Liver (tissue), 9 donors: ENCODE measurements around the gene XAB2. TPM values are rescaled to one million over a fixed set of nuclear protein-coding genes. Genes with fewer than 3 reads are reported as not detected.

ENCODE experiments used
- DNase-seq: peaks from one replicate; pipeline ENCODE4 v3.0.0-alpha.2; 2017; ENCODE audit warnings: low spot score
- H3K27ac ChIP-seq, 2 donors: one replicate each; pipeline ENCODE4 v1.7.0; 2013; ENCODE audit warnings: inconsistent platforms in 2 of 2, low read length in 2 of 2, control low read depth in 1 of 2, low read depth in 1 of 2, mild to moderate bottlenecking in 1 of 2
- H3K27me3 ChIP-seq, 4 donors: one replicate each; pipeline versions ENCODE4 v1.6.1 to v1.7.0; 2013; ENCODE audit warnings: low read length in 3 of 4, inconsistent platforms in 1 of 4, mild to moderate bottlenecking in 1 of 4, moderate library complexity in 1 of 4; ENCODE audit not compliant: control insufficient read depth in 4 of 4, insufficient read depth in 4 of 4
- H3K36me3 ChIP-seq, 4 donors: one replicate each; pipeline versions ENCODE4 v1.6.1 to v1.7.0; 2013; ENCODE audit warnings: low read length in 3 of 4, mild to moderate bottlenecking in 3 of 4, low read depth in 1 of 4, moderate library complexity in 1 of 4; ENCODE audit not compliant: control insufficient read depth in 4 of 4, insufficient read depth in 3 of 4
- H3K4me1 ChIP-seq, 4 donors: one replicate each; pipeline versions ENCODE4 v1.6.1 to v1.7.0; 2013; ENCODE audit warnings: low read length in 3 of 4, mild to moderate bottlenecking in 3 of 4, moderate library complexity in 1 of 4; ENCODE audit not compliant: control insufficient read depth in 4 of 4, insufficient read depth in 4 of 4
- H3K4me3 ChIP-seq, 3 donors: one replicate each; pipeline versions ENCODE4 v1.6.1 to v1.7.0; 2013; ENCODE audit warnings: low read length in 3 of 3, control low read depth in 1 of 3, low read depth in 1 of 3, mild to moderate bottlenecking in 1 of 3
- H3K9ac ChIP-seq, 2 donors: one replicate each; pipeline ENCODE4 v1.7.0; 2013; ENCODE audit warnings: low read length in 2 of 2, mild to moderate bottlenecking in 2 of 2, moderate library complexity in 2 of 2, control low read depth in 1 of 2, low read depth in 1 of 2
- H3K9me3 ChIP-seq, 4 donors: one replicate each; pipeline versions ENCODE4 v1.6.1 to v1.7.0; 2013; ENCODE audit warnings: low read length in 3 of 4; ENCODE audit not compliant: control insufficient read depth in 4 of 4
- ATF3 ChIP-seq: IDR thresholded peaks from 2 replicates; pipeline ENCODE4 v1.6.1; 2016; ENCODE audit warnings: antibody characterized with exemption
- FOXA1 ChIP-seq: IDR thresholded peaks from 2 replicates; pipeline ENCODE4 v1.6.1; 2016; ENCODE audit warnings: antibody characterized with exemption
- FOXA2 ChIP-seq: IDR thresholded peaks from 2 replicates; pipeline ENCODE4 v1.6.1; 2016; ENCODE audit warnings: antibody characterized with exemption
- GABPA ChIP-seq, 2 donors: IDR thresholded peaks in 1 of 2; conservative IDR thresholded peaks in 1 of 2; 2 replicates each; pipeline ENCODE4 v1.6.1; 2016; ENCODE audit warnings: antibody characterized with exemption in 2 of 2, mild to moderate bottlenecking in 1 of 2, moderate library complexity in 1 of 2
- HNF4G ChIP-seq: IDR thresholded peaks from 2 replicates; pipeline ENCODE4 v1.6.1; 2016; ENCODE audit warnings: antibody characterized with exemption
- JUND ChIP-seq, 2 donors: IDR thresholded peaks; 2 replicates each; pipeline ENCODE4 v1.6.1; 2016; ENCODE audit warnings: antibody characterized with exemption in 2 of 2
- NR2F2 ChIP-seq: IDR thresholded peaks from 2 replicates; pipeline ENCODE4 v1.6.1; 2016; ENCODE audit warnings: antibody characterized with exemption
- RAD21 ChIP-seq, 2 donors: IDR thresholded peaks; 2 replicates each; pipeline ENCODE4 v1.6.1; 2016; ENCODE audit warnings: antibody characterized with exemption in 2 of 2, mild to moderate bottlenecking in 2 of 2
- RXRA ChIP-seq, 2 donors: IDR thresholded peaks; 2 replicates each; pipeline ENCODE4 v1.6.1; 2017 to 2018; ENCODE audit warnings: antibody characterized with exemption in 2 of 2, mild to moderate bottlenecking in 1 of 2
- SP1 ChIP-seq: IDR thresholded peaks from 2 replicates; pipeline ENCODE4 v1.6.1; 2018; ENCODE audit warnings: antibody characterized with exemption, mild to moderate bottlenecking
- TAF1 ChIP-seq: conservative IDR thresholded peaks from 2 replicates; pipeline ENCODE4 v1.6.1; 2016; ENCODE audit warnings: antibody characterized with exemption, mild to moderate bottlenecking
- WGBS: extraction: QIAGEN DNeasy Blood & Tissue Kit; methylation state at CpG from one replicate; pipeline ENCODE4 v1.1.7; 2013; 5-methylcytosine and 5-hydroxymethylcytosine counted together
- polyA plus RNA-seq, 2 donors: library from polyadenylated mRNA; stranded (reverse) in 1 of 2; unstranded in 1 of 2; fragments of 200-250 nt in 1 of 2; fragments of >200 nt in 1 of 2; fragmentation: Nextera tagmentation in 1 of 2; extraction: Ambion mirVana in 1 of 2; gene quantifications; one replicate each; pipeline versions ENCODE4 v1.2.1 to v1.2.3, GENCODE V29; 2013 to 2015
- total RNA-seq, 2 donors: library from RNA; depleted of rRNA; stranded (reverse); fragments of >200 nt; gene quantifications; one replicate each; pipeline ENCODE4 v1.2.3, GENCODE V29; 2014
- TF ChIP-seq, protein P1 (sequence below): fragments of 150-350 bp; IDR thresholded peaks from 2 replicates; pipeline ENCODE4 v1.5.1; 2017; ENCODE audit warnings: improper control_type of control experiment, low read depth, low read length; ENCODE audit not compliant: missing input control
- donor health status: healthy.
- donor health status: healthy.
- donor health status: healthy.
- donor health status: healthy.
- donor health status: healthy.

XAB2 gene
- total and polyA plus RNA-seq, 4 donors, result 5.1 to 21.3 (median 15.3) TPM

- no peaks in the 10 kb centered on the region for H3K9me3 ChIP-seq
- H3K27me3 ChIP-seq, result no peaks in the 10 kb centered on the region
- WGBS, result 91% methylated on average over 28 of the region's 28 CpGs
- TF ChIP-seq JUND (IDR thresholded peaks at IDR 0.05) (no peak), ATF3 (no peak), HNF4G (no peak), TAF1 (no peak)
- DNase-seq, result no peak
- H3K4me1 ChIP-seq, result peaks cover 17 to 36% (median 27%) of the 10 kb centered on the region in 4 donors
- H3K9ac ChIP-seq, result no peak overlapping the region
- peaks cover 9 to 34% (median 23%) of the 10 kb centered on the region in 4 donors for H3K36me3 ChIP-seq
- H3K27ac ChIP-seq, result peak overlapping the region; percentile 86 to 94
- H3K4me3 ChIP-seq, result no peak overlapping the region
These were observed 11.6 kb downstream of the XAB2 start for GRCh38 chr19:7617735-7618134.

GRCh38 chr19:7617172-7617571, 12.2 kb downstream of the XAB2 start:
- Histone ChIP-seq H3K4me1 (peaks cover 17 to 36% (median 27%) of the 10 kb centered on the region in 4 donors), H3K27ac (peak overlapping the region in 1 of 2 donors; percentile 86), H3K36me3 (peaks cover 5 to 32% (median 20%) of the 10 kb centered on the region in 4 donors), H3K27me3 (no peaks in the 10 kb centered on the region), H3K9ac (no peak overlapping the region), H3K4me3 (no peak overlapping the region), H3K9me3 (no peaks in the 10 kb centered on the region)
- no peak for TF ChIP-seq FOXA2
- TF ChIP-seq JUND (IDR thresholded peaks at IDR 0.05), result no peak
- DNase-seq, result no peak
- 89% methylated on average over 12 of the region's 12 CpGs for WGBS

GRCh38 chr19:7614859-7615741, 14.2 kb downstream of the XAB2 start:
- no peaks in the 10 kb centered on the region for H3K27me3 ChIP-seq
- H3K27ac ChIP-seq, result no peak overlapping the region
- H3K4me1 ChIP-seq, result peaks cover 17 to 33% (median 27%) of the 10 kb centered on the region in 4 donors
- WGBS, result 89% methylated on average over 59 of the region's 59 CpGs
- no peak for DNase-seq
- TF ChIP-seq, protein P1, sequence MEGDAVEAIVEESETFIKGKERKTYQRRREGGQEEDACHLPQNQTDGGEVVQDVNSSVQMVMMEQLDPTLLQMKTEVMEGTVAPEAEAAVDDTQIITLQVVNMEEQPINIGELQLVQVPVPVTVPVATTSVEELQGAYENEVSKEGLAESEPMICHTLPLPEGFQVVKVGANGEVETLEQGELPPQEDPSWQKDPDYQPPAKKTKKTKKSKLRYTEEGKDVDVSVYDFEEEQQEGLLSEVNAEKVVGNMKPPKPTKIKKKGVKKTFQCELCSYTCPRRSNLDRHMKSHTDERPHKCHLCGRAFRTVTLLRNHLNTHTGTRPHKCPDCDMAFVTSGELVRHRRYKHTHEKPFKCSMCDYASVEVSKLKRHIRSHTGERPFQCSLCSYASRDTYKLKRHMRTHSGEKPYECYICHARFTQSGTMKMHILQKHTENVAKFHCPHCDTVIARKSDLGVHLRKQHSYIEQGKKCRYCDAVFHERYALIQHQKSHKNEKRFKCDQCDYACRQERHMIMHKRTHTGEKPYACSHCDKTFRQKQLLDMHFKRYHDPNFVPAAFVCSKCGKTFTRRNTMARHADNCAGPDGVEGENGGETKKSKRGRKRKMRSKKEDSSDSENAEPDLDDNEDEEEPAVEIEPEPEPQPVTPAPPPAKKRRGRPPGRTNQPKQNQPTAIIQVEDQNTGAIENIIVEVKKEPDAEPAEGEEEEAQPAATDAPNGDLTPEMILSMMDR, result no peak
- TF ChIP-seq GABPA (IDR thresholded peaks at IDR 0.05 in 1 of 2, conservative IDR thresholded peaks at IDR 0.05 in 1 of 2) (no peak), RXRA (IDR thresholded peaks at IDR 0.05) (no peak), JUND (IDR thresholded peaks at IDR 0.05) (no peak), SP1 (no peak), FOXA1 (no peak), RAD21 (IDR thresholded peaks at IDR 0.05) (no peak), NR2F2 (no peak), FOXA2 (no peak), ATF3 (no peak), TAF1 (no peak)
- no peak overlapping the region for H3K9ac ChIP-seq
- H3K36me3 ChIP-seq, result peaks cover 9 to 32% (median 17%) of the 10 kb centered on the region in 4 donors
- no peaks in the 10 kb centered on the region for H3K9me3 ChIP-seq
- H3K4me3 ChIP-seq, result no peak overlapping the region
